Endodermal cell (in vitro differentiated cells): ENCODE data around the gene ITGA2B. TPM values are rescaled to one million over a fixed set of nuclear protein-coding genes. Genes with fewer than 3 reads are reported as not detected.

ENCODE experiments used
- DNase-seq: peaks from one replicate; pipeline ENCODE4 v3.0.0-alpha.2; 2017
- H3K27ac ChIP-seq: 2 replicates; pipeline ENCODE4 v1.5.1; 2013; ENCODE audit warnings: mild to moderate bottlenecking, low read depth, low read length, moderate library complexity
- H3K27me3 ChIP-seq: 2 replicates; pipeline ENCODE4 v1.6.1; 2013; ENCODE audit warnings: mild to moderate bottlenecking, low read length, moderate library complexity; ENCODE audit not compliant: insufficient read depth, control insufficient read depth, poor library complexity, severe bottlenecking
- H3K36me3 ChIP-seq: 2 replicates; pipeline ENCODE4 v1.7.0; 2013; ENCODE audit warnings: mild to moderate bottlenecking, low read length, moderate library complexity; ENCODE audit not compliant: control insufficient read depth, insufficient read depth
- H3K4me1 ChIP-seq: one replicate; pipeline ENCODE4 v1.7.0; 2013; ENCODE audit warnings: low read length; ENCODE audit not compliant: control insufficient read depth, insufficient read depth
- H3K4me3 ChIP-seq: 2 replicates; pipeline ENCODE4 v1.5.1; 2013; ENCODE audit warnings: mild to moderate bottlenecking, low read length, moderate library complexity
- H3K9ac ChIP-seq: 2 replicates; pipeline ENCODE4 v1.6.1; 2013; ENCODE audit warnings: mild to moderate bottlenecking, low read length, moderate library complexity; ENCODE audit not compliant: poor library complexity, severe bottlenecking; ENCODE audit errors: extremely low read depth
- H3K9me3 ChIP-seq: 2 replicates; pipeline ENCODE4 v1.6.1; 2013; ENCODE audit warnings: mild to moderate bottlenecking, low read length, moderate library complexity; ENCODE audit not compliant: control insufficient read depth
- H3K27ac Mint-ChIP-seq: 2 replicates; pipeline ENCODE4 v1.8.0; 2020; ENCODE audit warnings: mixed read lengths
- H3K27me3 Mint-ChIP-seq: 2 replicates; pipeline ENCODE4 v1.8.0; 2021; ENCODE audit warnings: mild to moderate bottlenecking, mixed read lengths; ENCODE audit not compliant: insufficient read depth
- H3K36me3 Mint-ChIP-seq: 2 replicates; pipeline ENCODE4 v1.8.0; 2020; ENCODE audit warnings: low read depth, mixed read lengths
- H3K4me1 Mint-ChIP-seq: 2 replicates; pipeline ENCODE4 v1.8.0; 2020; ENCODE audit warnings: mixed read lengths
- H3K4me3 Mint-ChIP-seq: 2 replicates; pipeline ENCODE4 v1.8.0; 2020; ENCODE audit warnings: mild to moderate bottlenecking, moderate library complexity, mixed read lengths
- H3K9me3 Mint-ChIP-seq: 2 replicates; pipeline ENCODE4 v1.8.0; 2020; ENCODE audit warnings: mild to moderate bottlenecking, mixed read lengths
- CTCF ChIP-seq: fragments of 200-600 bp; sonication (generic); conservative IDR thresholded peaks from 2 replicates; pipeline ENCODE4 v1.5.0; 2021; ENCODE audit warnings: antibody characterized with exemption, mild to moderate bottlenecking
- whole genome bisulfite sequencing, 2 experiments: methylation state at CpG; one replicate each; pipeline versions ENCODE4 v1.1.5 to v1.1.7; 2013; ENCODE audit warnings: missing lambda C conversion rate in 2 of 2, mixed read lengths in 1 of 2; ENCODE audit not compliant: insufficient coverage in 1 of 2, insufficient read length in 1 of 2; 5-methylcytosine and 5-hydroxymethylcytosine counted together
- total RNA-seq, 2 donors: library from RNA; stranded (reverse); fragmentation: NEBNext Ultra II Directional in 1 of 2; extraction: Animal tissue kit (Norgen Biotek cat#: 25700) in 1 of 2; gene quantifications; 2 replicates in 1 of 2; 3 replicates in 1 of 2; pipeline ENCODE4 v1.2.1, GENCODE V29; 2021

Gene ITGA2B
- total RNA-seq, 2 donors from 2014 or later: 5.2 to 8.5 TPM

GRCh38 chr17:44384281-44384822 lies 5.1 kb downstream of the ITGA2B start:
- Mint-ChIP-seq H3K4me3 (peak overlapping the region; percentile 58), H3K9me3 (no peaks in the 10 kb centered on the region), H3K36me3 (no peaks in the 10 kb centered on the region), H3K27ac (no peak overlapping the region), H3K4me1 (peaks cover 12% of the 10 kb centered on the region), H3K27me3 (peaks cover 61% of the 10 kb centered on the region)
- peaks cover 3% of the 10 kb centered on the region for H3K4me1 ChIP-seq
- peaks cover 29% of the 10 kb centered on the region for H3K27me3 ChIP-seq
- no peak for TF ChIP-seq CTCF
- no peak for DNase-seq
- H3K27ac ChIP-seq: no peak overlapping the region
- H3K9me3 ChIP-seq: no peaks in the 10 kb centered on the region
- H3K36me3 ChIP-seq: no peaks in the 10 kb centered on the region
- peak overlapping the region; percentile 77 for H3K4me3 ChIP-seq
- H3K9ac ChIP-seq: no peak overlapping the region
- WGBS, 2 experiments: 51 to 53% methylated on average over 10 to 29 of the region's 29 CpGs

GRCh38 chr17:44383861-44384260 lies 5.6 kb downstream of the ITGA2B start:
- Mint-ChIP-seq H3K27me3 (peaks cover 61% of the 10 kb centered on the region), H3K4me3 (no peak overlapping the region)
- WGBS, 2 experiments: 93 to 100% methylated on average over 7 to 16 of the region's 16 CpGs

GRCh38 chr17:44383363-44383762 lies 6.1 kb downstream of the ITGA2B start:
- WGBS, 2 experiments: 95 to 98% methylated on average over 8 to 15 of the region's 15 CpGs
- no peaks in the 10 kb centered on the region for H3K9me3 Mint-ChIP-seq
- peaks cover 66% of the 10 kb centered on the region for H3K27me3 Mint-ChIP-seq
- peaks cover 3% of the 10 kb centered on the region for H3K4me1 ChIP-seq
- H3K36me3 Mint-ChIP-seq: no peaks in the 10 kb centered on the region
- H3K36me3 ChIP-seq: no peaks in the 10 kb centered on the region
- H3K27ac Mint-ChIP-seq: no peak overlapping the region
- DNase-seq: no peak
- peaks cover 12% of the 10 kb centered on the region for H3K4me1 Mint-ChIP-seq
- no peak for TF ChIP-seq CTCF
- peaks cover 29% of the 10 kb centered on the region for H3K27me3 ChIP-seq
- H3K9ac ChIP-seq: no peak overlapping the region
- no peak overlapping the region for H3K27ac ChIP-seq
- H3K4me3 ChIP-seq: no peak overlapping the region
- no peaks in the 10 kb centered on the region for H3K9me3 ChIP-seq
- H3K4me3 Mint-ChIP-seq: no peak overlapping the region

More at GRCh38 chr17:44383861-44384260, 5.6 kb downstream of the ITGA2B start:
- Histone ChIP-seq H3K27ac (no peak overlapping the region), H3K9me3 (no peaks in the 10 kb centered on the region), H3K36me3 (no peaks in the 10 kb centered on the region), H3K4me3 (no peak overlapping the region), H3K9ac (no peak overlapping the region), H3K27me3 (peaks cover 29% of the 10 kb centered on the region), H3K4me1 (peaks cover 3% of the 10 kb centered on the region)
- Mint-ChIP-seq H3K9me3 (no peaks in the 10 kb centered on the region), H3K36me3 (no peaks in the 10 kb centered on the region), H3K27ac (no peak overlapping the region), H3K4me1 (peaks cover 12% of the 10 kb centered on the region)
- no peak for TF ChIP-seq CTCF
- DNase-seq: no peak
